Measurements from ENCODE around the gene IL25.

GRCh38 chr14:23403139-23403438 lies 30.5 kb downstream of the IL25 start:
- no peak for TF ChIP-seq RAD21 (IDR thresholded peaks at IDR 0.05; ENCODE audit: low read depth)
- no peak for TF ChIP-seq CEBPB (IDR thresholded peaks at IDR 0.05)
- TF ChIP-seq EP300 (IDR thresholded peaks at IDR 0.05; ENCODE audit: borderline replicate concordance) = no peak
- no peak for TF ChIP-seq YY1 (IDR thresholded peaks at IDR 0.05; ENCODE audit: low read depth)
- TF ChIP-seq USF1 (IDR thresholded peaks at IDR 0.05) = no peak
- no peak for TF ChIP-seq TAF1 (IDR thresholded peaks at IDR 0.05; ENCODE audit: low read depth)
- no peak for TF ChIP-seq EGR1 (IDR thresholded peaks at IDR 0.05)
- no peak for TF ChIP-seq CREB1 (IDR thresholded peaks at IDR 0.05; ENCODE audit: low read depth)
- TF ChIP-seq FOXM1 (IDR thresholded peaks at IDR 0.05; ENCODE audit: borderline replicate concordance, low read depth) = no peak
- TF ChIP-seq TEAD4 (IDR thresholded peaks at IDR 0.05) = no peak
- TF ChIP-seq, protein P1, sequence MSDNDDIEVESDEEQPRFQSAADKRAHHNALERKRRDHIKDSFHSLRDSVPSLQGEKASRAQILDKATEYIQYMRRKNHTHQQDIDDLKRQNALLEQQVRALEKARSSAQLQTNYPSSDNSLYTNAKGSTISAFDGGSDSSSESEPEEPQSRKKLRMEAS (IDR thresholded peaks at IDR 0.05) = no peak
